Measurements from ENCODE around the gene TEF. TPM values are rescaled to one million over a fixed set of nuclear protein-coding genes. Genes with fewer than 3 reads are reported as not detected.

TEF gene
- total and polyA plus RNA-seq, 9 of the 15 experiments (the other 6 are each of a cell fraction or from before 2014, with no cell fraction given), result 0.04 to 3.1 (median 1.2) TPM

- TF ChIP-seq E2F6 (IDR thresholded peaks at IDR 0.05; ENCODE audit: borderline replicate concordance in 1 of 2, extremely low read depth in 1 of 2, insufficient read depth in 1 of 2, insufficient read length in 1 of 2, low read depth in 1 of 2, low read length in 1 of 2, poor library complexity in 1 of 2, severe bottlenecking in 1 of 2), result peak in 1 of 2 experiments; percentile 49
- TF ChIP-seq ZNF274 (IDR thresholded peaks at IDR 0.05; ENCODE audit: borderline replicate concordance, low read depth, low read length), result no peak
- no peak for TF ChIP-seq DMBX1 (CRISPR knock-in tag; IDR thresholded peaks at IDR 0.05; ENCODE audit: borderline replicate concordance)
- TF ChIP-seq RNF2 (IDR thresholded peaks at IDR 0.05), result no peak
- no peak for TF ChIP-seq RBM25 (IDR thresholded peaks at IDR 0.05; ENCODE audit: low read depth, low read length, severe bottlenecking)
- TF ChIP-seq NR2C2 (CRISPR knock-in tag; IDR thresholded peaks at IDR 0.05), result no peak
- 0 out of 2 replicates have a peak, but pooled peaks have one; percentile 15 for TF ChIP-seq NR2C2 (tag; IDR thresholded peaks at IDR 0.05)
- TF ChIP-seq ZNF766 (CRISPR knock-in tag; conservative IDR thresholded peaks at IDR 0.05), result no peak
- no peak for TF ChIP-seq ELF2 (CRISPR knock-in tag; IDR thresholded peaks at IDR 0.05)
- no peak for TF ChIP-seq BRF2 (IDR thresholded peaks at IDR 0.05; ENCODE audit: borderline replicate concordance, insufficient read depth, insufficient read length)
- no peak for TF ChIP-seq NELFE (IDR thresholded peaks at IDR 0.05; ENCODE audit: insufficient read depth, insufficient read length)
- no peak for TF ChIP-seq MYC (IDR thresholded peaks at IDR 0.05; ENCODE audit: low read depth, low read length)
- TF ChIP-seq MYC (CRISPR knock-in tag; IDR thresholded peaks at IDR 0.05; ENCODE audit: borderline replicate concordance, low read depth), result no peak
- TF ChIP-seq ZBTB40 (IDR thresholded peaks at IDR 0.05), result no peak
- TF ChIP-seq ZBTB40 (CRISPR knock-in tag; IDR thresholded peaks at IDR 0.05), result no peak
- no peak for TF ChIP-seq ADNP (tag; IDR thresholded peaks at IDR 0.05)
- TF ChIP-seq CHCHD3 (CRISPR knock-in tag; IDR thresholded peaks at IDR 0.05), result no peak
- TF ChIP-seq ESRRA (IDR thresholded peaks at IDR 0.05; ENCODE audit: borderline replicate concordance, low read depth), result peak; percentile 80; the same call in 1 of the 2 replicates
Measured at GRCh38 chr22:41380993-41381328, 781 bp upstream of the TEF start (continued).
